Measurements from ENCODE around the gene BRME1.

Gene BRME1

DNA sequence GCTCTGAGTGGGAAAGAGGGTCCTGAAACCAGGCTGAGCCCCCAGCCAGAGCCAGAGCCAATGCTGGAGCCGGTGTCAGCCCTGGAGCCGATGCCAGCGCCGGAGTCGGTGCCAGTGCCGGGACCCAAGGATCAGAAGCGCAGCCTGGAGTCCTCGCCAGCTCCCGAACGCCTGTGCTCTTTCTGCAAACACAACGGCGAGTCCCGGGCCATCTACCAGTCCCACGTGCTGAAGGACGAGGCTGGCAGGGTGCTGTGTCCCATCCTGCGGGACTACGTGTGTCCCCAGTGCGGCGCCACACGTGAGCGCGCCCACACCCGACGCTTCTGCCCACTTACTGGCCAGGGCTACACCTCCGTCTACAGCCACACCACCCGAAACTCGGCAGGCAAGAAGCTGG lies 28.6 kb downstream of the BRME1 start:
- H3K4me3 ChIP-seq (ENCODE audit: low read depth, low read length): no peak overlapping the region
- H3K9me3 ChIP-seq (ENCODE audit: control insufficient read depth, insufficient read depth, low read depth, low read length): no peaks in the 10 kb centered on the region
- H3K9ac ChIP-seq (ENCODE audit: low read length): no peak overlapping the region
- no peak overlapping the region for H3K27ac ChIP-seq (ENCODE audit: low read depth, low read length)
- H3K27me3 ChIP-seq (ENCODE audit: control insufficient read depth, insufficient read depth, low read length): peaks cover 51% of the 10 kb centered on the region
- no peaks in the 10 kb centered on the region for H3K36me3 ChIP-seq (ENCODE audit: control insufficient read depth, insufficient read depth, low read length)
- H3K4me1 ChIP-seq (ENCODE audit: control insufficient read depth, insufficient read depth, low read length): peaks cover 27% of the 10 kb centered on the region

DNA sequence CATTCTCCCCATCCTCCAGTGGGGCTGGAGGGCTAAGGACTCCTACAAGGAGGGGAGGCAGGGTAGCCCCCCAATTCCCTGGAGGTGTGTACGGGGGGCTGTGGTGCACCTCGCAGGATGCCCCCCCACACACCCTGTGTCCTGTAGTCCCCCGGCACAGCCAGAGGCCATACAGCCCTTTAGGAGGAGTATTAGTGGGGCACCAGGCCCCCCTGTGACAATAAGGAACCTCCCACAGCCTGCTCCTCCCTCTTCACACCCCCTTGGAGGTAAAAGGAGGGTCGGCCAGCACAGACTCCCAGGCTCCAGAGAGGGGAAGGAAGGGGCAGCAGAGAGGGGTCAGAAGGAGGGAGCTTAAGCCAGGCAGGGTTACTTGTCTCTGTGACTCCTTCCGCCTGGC lies 29.1 kb downstream of the BRME1 start, which contains the start of gene NANOS3:
Gene NANOS3 (plus strand): TSS at position 301 of the 400 bp plus-strand sequence. CDS start 115 bp downstream, outside the sequence.
- no peak within 1 kb of the TSS for H3K4me3 ChIP-seq (ENCODE audit: low read depth, low read length)
- H3K4me1 ChIP-seq (ENCODE audit: control insufficient read depth, insufficient read depth, low read length): peaks cover 22% of the 10 kb centered on the region
- H3K9me3 ChIP-seq (ENCODE audit: control insufficient read depth, insufficient read depth, low read depth, low read length): no peaks in the 10 kb centered on the region
- H3K36me3 ChIP-seq (ENCODE audit: control insufficient read depth, insufficient read depth, low read length): no peaks in the 10 kb centered on the region
- H3K27ac ChIP-seq (ENCODE audit: low read depth, low read length): no peak within 1 kb of the TSS
- H3K9ac ChIP-seq (ENCODE audit: low read length): no peak within 1 kb of the TSS
- peaks cover 55% of the 10 kb centered on the region for H3K27me3 ChIP-seq (ENCODE audit: control insufficient read depth, insufficient read depth, low read length)

DNA sequence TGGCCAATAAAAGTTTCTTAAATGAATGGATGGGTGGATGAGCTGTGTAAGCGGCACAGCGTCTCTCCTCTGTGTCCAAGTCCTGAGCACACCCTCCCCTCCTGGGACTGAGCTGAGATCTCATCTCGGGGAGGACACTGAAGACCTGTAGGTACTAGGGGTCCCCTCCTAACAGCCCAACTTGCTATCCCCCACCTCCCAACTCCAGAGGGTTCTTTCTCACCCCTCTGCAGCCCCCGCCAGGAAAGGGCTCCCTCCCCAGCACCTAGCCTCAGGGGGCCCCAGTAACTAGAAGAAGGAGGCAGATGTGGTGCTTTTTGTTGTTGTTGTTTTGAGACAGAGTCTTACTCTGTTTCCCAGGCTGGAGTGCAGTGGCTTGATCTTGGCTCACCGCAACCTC lies 30.1 kb downstream of the BRME1 start:
- H3K36me3 ChIP-seq (ENCODE audit: control insufficient read depth, insufficient read depth, low read length): no peaks in the 10 kb centered on the region
- no peak overlapping the region for H3K4me3 ChIP-seq (ENCODE audit: low read depth, low read length)
- H3K9ac ChIP-seq (ENCODE audit: low read length): no peak overlapping the region
- no peaks in the 10 kb centered on the region for H3K9me3 ChIP-seq (ENCODE audit: control insufficient read depth, insufficient read depth, low read depth, low read length)
- peaks cover 66% of the 10 kb centered on the region for H3K27me3 ChIP-seq (ENCODE audit: control insufficient read depth, insufficient read depth, low read length)
- no peak overlapping the region for H3K27ac ChIP-seq (ENCODE audit: low read depth, low read length)
- peaks cover 14% of the 10 kb centered on the region for H3K4me1 ChIP-seq (ENCODE audit: control insufficient read depth, insufficient read depth, low read length)

DNA sequence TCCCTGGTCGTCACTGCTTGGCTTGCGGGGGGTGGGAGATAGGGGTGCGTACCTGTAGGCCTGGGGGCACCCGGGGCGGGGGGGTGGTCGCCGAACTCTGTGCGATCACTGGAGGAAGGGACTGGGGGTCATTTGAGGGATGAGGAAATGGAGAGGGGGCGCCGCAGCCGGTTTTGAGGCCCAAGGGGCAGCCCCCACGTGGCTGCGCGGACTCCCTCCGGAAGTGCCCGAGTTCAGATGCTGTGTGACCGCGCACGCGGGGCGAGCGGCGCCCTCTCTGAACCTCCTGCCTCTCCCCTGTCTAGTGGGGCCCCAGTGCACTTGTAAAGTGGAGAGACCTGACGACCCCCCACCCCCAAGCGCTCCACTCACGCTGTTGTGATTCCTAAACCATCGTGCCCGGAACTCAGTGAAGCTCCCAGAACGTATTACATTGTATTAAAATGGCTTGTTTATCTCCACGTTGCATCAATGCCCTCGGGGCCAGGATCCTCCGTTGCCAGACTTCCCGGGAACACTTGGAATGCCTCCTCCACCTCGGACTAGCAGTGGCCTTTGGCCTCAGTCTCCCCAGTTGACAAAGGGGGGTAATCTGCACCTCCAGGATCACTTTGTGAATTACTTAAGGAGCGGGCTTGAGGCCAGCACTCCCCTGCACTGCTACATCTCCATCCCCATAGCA lies 31.9 kb downstream of the BRME1 start:
- no peaks in the 10 kb centered on the region for H3K9me3 ChIP-seq (ENCODE audit: control insufficient read depth, insufficient read depth, low read depth, low read length)
- peaks cover 8% of the 10 kb centered on the region for H3K4me1 ChIP-seq (ENCODE audit: control insufficient read depth, insufficient read depth, low read length)
- peak overlapping the region; percentile 12 for H3K9ac ChIP-seq (ENCODE audit: low read length)
- peak overlapping the region; percentile 48 for H3K4me3 ChIP-seq (ENCODE audit: low read depth, low read length)
- peaks cover 81% of the 10 kb centered on the region for H3K27me3 ChIP-seq (ENCODE audit: control insufficient read depth, insufficient read depth, low read length)
- no peaks in the 10 kb centered on the region for H3K36me3 ChIP-seq (ENCODE audit: control insufficient read depth, insufficient read depth, low read length)
- no peak overlapping the region for H3K27ac ChIP-seq (ENCODE audit: low read depth, low read length)

DNA sequence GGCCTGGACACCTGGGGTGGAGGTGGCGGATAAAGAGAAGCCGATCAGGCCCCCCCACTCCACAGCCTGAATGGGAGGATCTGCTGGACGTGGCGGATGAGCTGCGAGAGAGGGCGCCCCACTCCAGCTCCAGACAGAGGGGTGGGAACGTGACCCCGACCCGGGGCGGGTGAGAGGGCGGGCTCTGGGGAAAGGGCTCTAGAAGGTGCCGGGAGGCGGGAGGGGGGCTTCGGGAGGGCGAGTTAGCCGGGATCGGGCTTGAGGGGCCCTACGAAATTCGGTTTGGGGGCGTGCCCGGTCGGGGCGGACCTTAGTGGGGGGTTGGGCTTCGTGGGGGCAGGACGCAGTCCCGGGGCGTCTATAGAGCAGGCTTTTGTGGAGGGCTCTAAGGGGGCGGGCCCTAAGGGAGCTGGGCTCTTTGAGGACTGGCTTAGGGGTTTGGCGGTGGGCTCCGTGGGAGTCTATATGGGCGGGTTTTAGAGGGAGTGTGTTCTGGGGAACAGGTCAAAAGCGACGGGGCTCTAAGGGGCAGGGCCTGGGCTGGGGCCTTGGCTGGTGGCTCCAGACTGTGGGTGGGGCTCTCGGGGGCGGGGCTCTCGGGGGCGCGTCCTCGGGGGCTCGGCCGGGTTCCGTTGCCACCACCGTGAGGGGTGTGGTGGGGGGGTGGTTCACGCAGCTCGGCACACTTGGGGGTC lies 33.1 kb downstream of the BRME1 start:
- H3K27me3 ChIP-seq (ENCODE audit: control insufficient read depth, insufficient read depth, low read length): peaks cover 92% of the 10 kb centered on the region
- no peak overlapping the region for H3K9ac ChIP-seq (ENCODE audit: low read length)
- peaks cover 8% of the 10 kb centered on the region for H3K4me1 ChIP-seq (ENCODE audit: control insufficient read depth, insufficient read depth, low read length)
- H3K27ac ChIP-seq (ENCODE audit: low read depth, low read length): no peak overlapping the region
- H3K4me3 ChIP-seq (ENCODE audit: low read depth, low read length): peak overlapping the region; percentile 48
- no peaks in the 10 kb centered on the region for H3K36me3 ChIP-seq (ENCODE audit: control insufficient read depth, insufficient read depth, low read length)
- no peaks in the 10 kb centered on the region for H3K9me3 ChIP-seq (ENCODE audit: control insufficient read depth, insufficient read depth, low read depth, low read length)

DNA sequence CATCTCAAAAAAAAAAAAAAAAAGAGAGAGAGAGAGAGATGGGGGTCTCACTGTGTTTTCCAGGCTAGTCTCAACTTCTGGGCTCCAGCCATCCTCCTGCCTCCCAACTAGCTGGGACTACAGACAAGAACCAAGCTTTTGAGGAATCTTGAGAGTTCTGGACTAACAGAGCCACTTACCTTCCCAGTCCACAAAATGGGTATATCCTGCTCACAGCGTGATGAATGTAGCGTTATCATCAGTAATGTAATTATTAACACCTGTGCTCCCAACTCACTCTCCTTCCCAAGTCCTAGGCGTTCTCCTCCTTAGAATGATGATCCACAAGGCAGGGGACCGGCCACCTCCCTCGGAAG lies 33.6 kb downstream of the BRME1 start:
- Histone ChIP-seq H3K4me1 (ENCODE audit: control insufficient read depth, insufficient read depth, low read length) (peaks cover 8% of the 10 kb centered on the region), H3K9ac (ENCODE audit: low read length) (no peak overlapping the region), H3K4me3 (ENCODE audit: low read depth, low read length) (peak overlapping the region; percentile 48; the same call in 1 of the 2 replicates), H3K27me3 (ENCODE audit: control insufficient read depth, insufficient read depth, low read length) (peaks cover 95% of the 10 kb centered on the region), H3K27ac (ENCODE audit: low read depth, low read length) (no peak overlapping the region), H3K9me3 (ENCODE audit: control insufficient read depth, insufficient read depth, low read depth, low read length) (no peaks in the 10 kb centered on the region), H3K36me3 (ENCODE audit: control insufficient read depth, insufficient read depth, low read length) (no peaks in the 10 kb centered on the region)

DNA sequence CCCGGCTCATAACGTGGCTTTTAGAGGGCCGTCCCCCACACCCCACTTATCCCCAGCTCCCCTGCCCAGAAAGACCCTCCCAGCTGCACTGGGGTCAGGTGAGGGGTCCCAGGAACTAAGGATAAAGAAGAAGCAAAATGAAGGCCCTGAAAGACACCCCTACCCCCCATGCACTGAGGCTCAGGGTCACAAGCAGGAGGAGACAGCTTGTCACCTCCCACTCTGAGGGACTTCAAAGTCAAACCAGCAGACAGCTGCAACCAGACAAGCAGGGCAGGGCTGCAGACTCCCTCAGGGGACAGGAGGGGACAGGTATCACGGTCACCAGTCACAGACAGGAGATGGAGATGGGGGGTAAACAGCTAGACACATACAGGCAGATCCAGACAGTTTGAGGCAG lies 35.0 kb downstream of the BRME1 start:
- Histone ChIP-seq H3K9ac (ENCODE audit: low read length) (no peak overlapping the region), H3K27ac (ENCODE audit: low read depth, low read length) (no peak overlapping the region), H3K27me3 (ENCODE audit: control insufficient read depth, insufficient read depth, low read length) (peaks cover 97% of the 10 kb centered on the region), H3K4me3 (ENCODE audit: low read depth, low read length) (no peak overlapping the region), H3K9me3 (ENCODE audit: control insufficient read depth, insufficient read depth, low read depth, low read length) (no peaks in the 10 kb centered on the region), H3K36me3 (ENCODE audit: control insufficient read depth, insufficient read depth, low read length) (no peaks in the 10 kb centered on the region), H3K4me1 (ENCODE audit: control insufficient read depth, insufficient read depth, low read length) (peaks cover 8% of the 10 kb centered on the region)

DNA sequence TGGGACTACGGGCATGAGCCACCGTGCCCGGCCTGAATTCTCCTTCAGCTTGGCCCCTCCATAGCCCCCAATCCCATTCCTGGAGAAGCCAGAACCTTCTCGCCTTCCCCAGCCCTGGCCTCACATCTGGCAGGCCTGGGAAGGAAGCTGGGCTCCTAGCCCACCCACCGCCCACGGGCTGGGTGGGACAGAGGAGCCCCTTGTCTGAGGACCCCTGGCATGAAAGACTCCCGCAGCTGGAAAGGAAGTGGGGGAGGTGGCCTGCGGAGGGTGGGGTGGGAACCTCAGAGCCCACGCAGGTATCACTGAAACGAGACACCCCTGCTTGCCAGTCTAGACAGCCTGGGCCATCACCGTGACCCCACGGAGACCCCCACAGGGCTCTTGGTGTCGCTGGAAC lies 36.6 kb downstream of the BRME1 start:
- Histone ChIP-seq H3K36me3 (ENCODE audit: control insufficient read depth, insufficient read depth, low read length) (no peaks in the 10 kb centered on the region), H3K27me3 (ENCODE audit: control insufficient read depth, insufficient read depth, low read length) (peaks cover 93% of the 10 kb centered on the region), H3K9ac (ENCODE audit: low read length) (no peak overlapping the region), H3K4me1 (ENCODE audit: control insufficient read depth, insufficient read depth, low read length) (peaks cover 9% of the 10 kb centered on the region), H3K9me3 (ENCODE audit: control insufficient read depth, insufficient read depth, low read depth, low read length) (no peaks in the 10 kb centered on the region), H3K27ac (ENCODE audit: low read depth, low read length) (no peak overlapping the region), H3K4me3 (ENCODE audit: low read depth, low read length) (no peak overlapping the region)

DNA sequence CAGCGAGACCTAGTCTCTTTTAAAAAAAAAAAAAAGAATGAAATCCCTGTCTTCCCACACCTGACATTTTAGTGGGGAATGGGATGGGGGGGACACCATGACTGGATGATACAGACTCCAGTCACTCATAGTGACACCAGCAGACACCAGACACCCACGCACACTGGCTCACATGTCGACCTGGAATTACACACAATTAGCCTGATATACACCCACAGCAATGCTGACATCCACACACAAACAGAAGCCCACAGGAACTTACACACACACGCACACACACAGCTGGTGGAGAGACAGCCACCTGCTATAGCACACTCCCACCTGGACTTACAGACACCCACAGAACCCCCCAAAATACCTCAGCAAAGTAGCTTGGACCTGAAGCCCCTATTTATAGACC lies 37.3 kb downstream of the BRME1 start:
- Histone ChIP-seq H3K4me1 (ENCODE audit: control insufficient read depth, insufficient read depth, low read length) (peaks cover 9% of the 10 kb centered on the region), H3K9me3 (ENCODE audit: control insufficient read depth, insufficient read depth, low read depth, low read length) (no peaks in the 10 kb centered on the region), H3K27ac (ENCODE audit: low read depth, low read length) (no peak overlapping the region), H3K4me3 (ENCODE audit: low read depth, low read length) (no peak overlapping the region), H3K9ac (ENCODE audit: low read length) (no peak overlapping the region), H3K36me3 (ENCODE audit: control insufficient read depth, insufficient read depth, low read length) (no peaks in the 10 kb centered on the region), H3K27me3 (ENCODE audit: control insufficient read depth, insufficient read depth, low read length) (peaks cover 93% of the 10 kb centered on the region)

DNA sequence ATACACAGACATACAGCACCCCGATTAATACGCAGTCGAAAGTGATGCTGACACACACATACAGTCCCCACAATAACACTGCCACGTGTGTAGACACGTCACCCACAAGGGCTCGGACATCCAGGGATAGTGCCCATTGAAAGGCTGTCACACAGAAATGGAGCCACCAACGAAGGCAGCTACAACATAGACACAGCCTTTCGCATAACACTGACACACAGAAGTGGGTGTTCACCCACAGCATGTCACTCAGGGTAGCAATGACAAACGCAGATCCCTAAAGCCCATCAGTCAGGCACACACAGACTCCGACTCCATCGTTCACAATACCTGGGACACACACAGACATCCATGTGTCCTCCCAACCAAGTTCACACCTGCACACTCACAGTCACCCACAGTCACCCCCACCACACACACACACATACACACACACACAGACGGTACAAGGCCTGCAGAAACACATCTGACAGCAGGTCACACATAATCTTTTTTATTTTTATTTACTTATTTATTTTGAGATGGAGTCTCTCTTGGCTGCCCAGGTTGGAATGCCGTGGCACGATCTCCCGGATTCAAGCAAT lies 39.4 kb downstream of the BRME1 start:
- no peaks in the 10 kb centered on the region for H3K36me3 ChIP-seq (ENCODE audit: control insufficient read depth, insufficient read depth, low read length)
- no peak overlapping the region for H3K4me3 ChIP-seq (ENCODE audit: low read depth, low read length)
- peaks cover 80% of the 10 kb centered on the region for H3K27me3 ChIP-seq (ENCODE audit: control insufficient read depth, insufficient read depth, low read length)
- H3K4me1 ChIP-seq (ENCODE audit: control insufficient read depth, insufficient read depth, low read length): peaks cover 14% of the 10 kb centered on the region
- no peaks in the 10 kb centered on the region for H3K9me3 ChIP-seq (ENCODE audit: control insufficient read depth, insufficient read depth, low read depth, low read length)
- H3K9ac ChIP-seq (ENCODE audit: low read length): no peak overlapping the region
- no peak overlapping the region for H3K27ac ChIP-seq (ENCODE audit: low read depth, low read length)
